NCI-H226 (cell line): ENCODE results near the gene SHQ1.
"Not testable (repeated sequence)": the region's sequence is repeated elsewhere in the genome, so short reads cannot be mapped to it uniquely, and the experiment has no call there.

Experiments used
- DNase-seq: peaks from one replicate; pipeline ENCODE4 v3.0.0-alpha.2; 2015

The SHQ1 gene

DNA sequence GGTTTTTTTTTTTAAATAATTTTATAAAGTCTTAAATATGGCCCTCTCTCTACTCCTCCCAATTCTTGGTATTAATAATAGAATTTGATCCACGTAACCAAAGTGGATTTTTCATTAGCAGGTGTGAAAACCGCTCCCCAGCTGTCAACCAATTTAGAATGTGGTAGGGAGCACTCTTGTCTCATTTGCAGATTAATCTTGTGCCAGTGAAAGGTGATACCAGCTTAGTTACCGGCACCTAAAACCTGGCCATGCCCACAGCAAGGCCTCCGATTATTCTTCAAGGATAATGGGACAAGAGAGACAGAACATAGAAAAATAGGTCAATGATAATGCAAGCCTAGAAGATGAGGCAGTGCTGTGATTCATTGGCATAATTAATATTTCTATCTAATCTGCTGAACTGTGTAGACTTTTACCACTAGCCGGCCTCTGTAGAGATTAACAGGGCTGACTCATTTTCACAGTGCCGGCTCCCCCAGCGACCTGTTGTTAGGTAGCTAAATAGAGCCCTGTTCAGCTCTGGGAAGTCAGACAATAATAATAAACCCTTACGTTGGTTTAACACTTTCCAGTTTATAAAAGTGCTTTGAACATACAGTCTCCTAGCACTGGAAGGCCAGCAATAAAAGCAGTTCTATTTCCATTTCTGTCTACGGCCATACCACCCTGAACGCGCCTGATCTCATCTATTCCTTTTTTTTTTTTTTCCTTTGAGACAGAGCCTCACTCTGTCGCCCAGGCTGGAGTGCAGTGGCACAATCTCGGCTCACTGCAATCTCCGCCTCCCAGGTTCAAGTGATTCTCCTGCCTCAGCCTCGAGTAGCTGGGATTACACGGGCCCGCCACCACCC, 102.9 kb downstream of the SHQ1 start:
- peak; percentile 86 for DNase-seq

DNA sequence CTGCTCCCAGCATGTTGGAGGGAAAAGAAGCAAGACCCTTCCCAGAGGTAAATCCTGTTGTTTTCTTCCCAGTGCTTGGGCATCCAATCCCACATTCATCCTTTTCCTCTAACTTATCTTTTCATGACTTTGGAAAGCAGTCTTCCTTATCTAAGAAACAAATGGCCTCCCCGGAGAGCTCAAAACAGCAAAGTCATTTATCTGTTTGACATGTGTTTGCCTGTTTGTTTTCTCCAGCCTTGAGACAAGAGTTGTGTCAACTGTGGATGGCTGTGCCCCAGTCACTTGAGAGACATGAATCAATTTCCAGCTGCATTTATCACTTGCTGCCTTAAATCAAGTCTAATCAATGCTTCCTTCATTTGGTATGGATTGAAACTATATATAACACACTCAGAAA, 103.9 kb downstream of the SHQ1 start:
- peak; percentile 29 for DNase-seq

GRCh38 chr3:72739531-72740466, 108.4 kb downstream of the SHQ1 start:
- DNase-seq: no peak

GRCh38 chr3:72738752-72739530, 109.3 kb downstream of the SHQ1 start:
- no peak for DNase-seq

GRCh38 chr3:72735072-72735471, 113.2 kb downstream of the SHQ1 start:
- DNase-seq: not testable (repeated sequence)

DNA sequence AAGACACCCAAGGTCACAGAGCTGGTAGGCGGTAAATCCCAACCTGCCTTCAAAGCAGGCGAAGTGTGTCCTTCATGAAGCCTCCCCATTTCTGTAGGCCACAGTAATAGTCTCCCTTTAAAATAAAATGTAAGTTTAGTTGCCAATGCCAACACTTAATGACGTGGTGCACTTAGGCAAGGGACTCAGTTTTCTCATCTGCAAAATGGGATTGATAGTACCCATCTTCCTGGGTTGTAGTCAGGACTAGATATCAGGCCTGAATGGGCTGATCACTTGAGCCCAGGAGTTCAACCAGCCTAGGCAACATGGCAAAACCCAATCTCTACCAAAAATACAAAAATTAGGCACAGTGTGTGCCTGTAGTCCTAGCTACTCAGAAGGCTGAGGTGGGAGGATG, 114.6 kb downstream of the SHQ1 start:
- DNase-seq: no peak

DNA sequence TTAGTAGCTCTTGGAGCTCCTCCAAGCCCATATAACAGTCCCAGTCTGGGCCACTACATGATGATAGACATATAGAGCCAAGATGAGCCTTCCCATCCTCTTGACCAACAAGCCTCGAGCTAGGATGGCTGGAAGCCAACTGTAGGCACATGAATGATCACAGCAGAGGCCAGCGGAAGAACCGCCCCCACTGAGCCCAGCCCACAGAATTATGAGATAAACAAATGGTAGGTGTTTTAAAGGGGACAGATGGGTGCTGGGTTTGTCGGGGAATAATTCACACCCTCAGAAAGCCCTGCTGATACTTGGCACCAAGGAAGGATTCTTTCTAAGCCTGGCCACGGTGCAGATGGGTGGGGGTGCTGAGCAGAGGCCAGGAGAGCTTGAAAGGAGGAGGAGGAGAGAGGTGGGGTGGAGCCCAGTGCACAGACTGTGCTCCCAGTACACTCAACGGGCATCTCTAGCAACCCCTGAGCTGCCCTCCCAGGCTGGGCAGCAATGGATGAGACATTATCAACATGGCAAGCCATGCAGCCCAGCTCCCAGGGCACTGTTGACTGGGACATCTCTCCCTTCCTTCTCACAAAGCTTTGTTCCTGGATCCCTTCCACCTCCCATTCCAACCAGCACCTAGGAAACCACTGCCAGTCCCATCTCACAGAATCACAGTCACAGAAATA, 115.4 kb downstream of the SHQ1 start:
- not testable (repeated sequence) for DNase-seq

DNA sequence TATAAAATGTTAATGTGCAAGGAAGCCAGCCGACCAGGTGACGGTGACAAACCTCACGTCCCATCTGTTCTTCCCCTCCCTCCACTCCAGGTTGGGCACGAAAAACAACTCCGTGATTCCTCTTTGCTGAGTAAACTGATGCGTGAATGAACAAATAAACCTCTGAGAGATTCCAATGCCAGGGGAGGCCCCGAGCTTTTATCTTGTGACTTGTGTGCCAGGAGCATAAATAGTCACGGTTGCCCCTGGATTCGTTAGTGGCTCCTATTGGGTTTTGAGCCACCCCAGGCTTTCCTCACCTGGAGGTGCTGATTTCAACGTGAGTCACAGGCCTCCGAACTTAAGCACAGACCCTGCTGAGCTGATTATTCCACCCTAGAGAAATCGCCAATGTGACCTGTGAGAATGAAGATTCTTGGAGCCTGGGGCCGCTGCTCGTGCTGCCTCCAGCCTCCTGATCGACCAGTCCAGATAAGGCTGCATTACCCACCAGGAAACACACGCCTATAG, 119.2 kb downstream of the SHQ1 start:
- DNase-seq: no peak

DNA sequence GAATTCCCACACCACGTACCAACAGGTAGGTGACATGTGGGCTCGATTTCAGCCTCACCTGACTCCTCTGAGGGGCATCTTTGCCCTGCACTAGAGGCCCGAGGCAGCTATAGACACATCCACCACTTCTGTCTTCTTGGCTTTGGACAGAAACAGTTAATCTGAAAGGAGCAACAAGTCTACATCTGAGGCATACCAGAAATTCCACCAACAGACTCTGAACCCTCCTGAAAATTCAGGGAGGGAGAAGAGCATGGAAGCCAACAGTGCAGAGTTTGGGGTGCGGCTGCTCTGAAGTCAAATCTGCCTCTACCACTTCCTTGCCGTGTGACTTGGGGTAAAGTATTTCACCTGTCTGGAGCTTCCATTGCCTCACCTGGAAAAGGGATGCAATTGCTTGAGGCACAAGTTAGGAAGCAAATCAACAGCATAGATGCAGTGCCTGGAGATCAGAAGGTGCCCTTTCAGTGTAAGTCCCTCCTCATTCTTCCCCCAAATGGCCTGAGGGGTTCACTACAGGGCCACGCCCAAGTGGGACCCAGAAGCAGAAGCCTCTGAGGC, 119.8 kb downstream of the SHQ1 start:
- no peak for DNase-seq

DNA sequence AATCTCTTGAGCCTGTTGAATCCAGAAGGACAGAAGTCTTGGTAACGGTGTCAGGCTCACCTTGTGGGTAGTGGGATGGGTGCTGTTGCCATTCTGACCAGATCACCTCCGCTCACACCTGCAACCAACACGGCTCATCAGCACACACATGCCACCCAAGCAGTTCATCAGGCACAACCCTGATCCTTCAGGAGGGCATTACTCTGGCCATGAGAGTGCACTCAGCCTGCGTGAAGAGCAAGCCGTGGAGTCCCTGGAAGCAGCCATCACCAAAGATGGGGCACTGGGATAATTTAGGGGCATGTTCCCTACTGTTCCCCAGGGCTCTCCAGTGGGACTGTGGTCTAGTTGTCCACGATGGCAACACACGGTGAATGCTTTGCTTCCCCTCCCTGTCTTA, 120.5 kb downstream of the SHQ1 start:
- DNase-seq: no peak

DNA sequence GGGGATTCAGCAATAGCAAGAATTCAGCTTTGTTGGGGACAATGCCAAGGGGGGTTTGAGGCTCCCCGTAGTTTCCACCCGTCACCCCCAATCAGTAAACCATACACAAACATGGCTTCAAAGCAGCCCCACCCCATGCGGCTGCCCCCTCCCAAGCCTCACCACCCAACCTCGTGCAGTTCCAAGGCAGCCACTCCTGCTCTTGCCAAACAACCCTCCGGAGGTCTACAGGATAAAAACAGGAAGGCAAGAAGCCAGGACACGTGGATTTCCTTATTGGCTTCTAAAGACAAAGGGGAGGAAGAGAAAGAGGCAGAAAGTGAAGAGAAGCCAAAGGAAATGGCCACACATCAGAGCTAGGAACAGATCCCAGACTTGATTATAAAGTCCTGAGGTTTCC, 121.1 kb downstream of the SHQ1 start:
- no peak for DNase-seq

DNA sequence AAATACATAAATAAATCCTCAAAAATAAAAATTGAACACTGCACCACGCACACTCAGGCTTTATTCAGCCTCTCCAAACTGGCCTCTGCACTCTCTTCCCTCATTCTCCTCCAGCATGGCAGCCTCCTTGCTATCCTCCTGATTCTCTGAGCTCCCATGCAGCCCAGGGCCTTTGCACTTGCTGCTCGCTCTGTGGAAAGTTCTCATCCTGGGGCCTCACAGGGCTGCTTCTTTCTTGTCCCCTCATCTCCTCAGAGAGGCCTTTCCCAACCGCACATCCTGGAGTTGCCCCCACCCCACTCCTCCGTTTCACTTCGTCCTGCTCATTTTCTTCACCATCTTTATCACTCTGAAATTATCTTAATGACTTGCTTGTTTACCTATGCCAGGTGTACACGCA, 123.0 kb downstream of the SHQ1 start:
- no peak for DNase-seq

- peak; percentile 62 for DNase-seq
These were observed 124.2 kb downstream of the SHQ1 start for GRCh38 chr3:72724070-72724469.

GRCh38 chr3:72722930-72723726, 125.1 kb downstream of the SHQ1 start:
- no peak for DNase-seq

GRCh38 chr3:72721683-72722381, 126.4 kb downstream of the SHQ1 start:
- DNase-seq: no peak

DNA sequence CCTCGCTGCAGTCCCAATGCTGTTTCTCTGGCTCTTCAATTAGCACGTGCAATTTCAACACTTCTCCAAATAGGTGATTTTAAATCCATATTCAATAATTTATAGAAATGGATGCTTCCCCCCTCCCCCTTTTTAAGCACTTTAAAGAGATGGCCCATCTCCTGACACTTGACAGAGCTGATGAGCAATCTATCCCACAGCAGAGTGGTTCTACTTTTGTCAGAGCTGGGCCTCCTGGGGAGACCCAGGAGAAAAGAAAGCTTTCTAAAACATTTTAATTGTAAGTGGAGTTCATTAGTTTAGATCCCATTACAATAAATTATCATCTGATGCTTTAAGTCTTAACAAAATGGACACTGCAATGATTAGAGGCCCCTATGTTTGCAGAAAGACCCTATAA, 127.7 kb downstream of the SHQ1 start:
- DNase-seq: no peak

GRCh38 chr3:72719137-72719536, 129.1 kb downstream of the SHQ1 start:
- DNase-seq: no peak

DNA sequence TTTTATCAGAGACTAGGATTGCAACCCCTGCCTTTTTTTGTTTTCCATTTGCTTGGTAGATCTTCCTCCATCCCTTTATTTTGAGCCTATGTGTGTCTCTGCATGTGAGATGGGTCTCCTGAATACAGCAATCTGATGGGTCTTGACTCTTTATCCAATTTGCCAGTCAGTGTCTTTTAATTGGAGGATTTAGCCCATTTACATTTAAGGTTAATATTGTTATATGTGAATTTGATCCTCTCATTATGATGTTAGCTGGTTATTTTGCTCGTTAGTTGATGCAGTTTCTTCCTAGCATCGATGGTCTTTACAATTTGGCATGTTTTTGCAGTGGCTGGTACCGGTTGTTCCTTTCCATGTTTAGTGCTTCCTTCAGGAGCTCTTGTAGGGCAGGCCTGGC, 134.1 kb downstream of the SHQ1 start:
- DNase-seq: not testable (repeated sequence)

DNA sequence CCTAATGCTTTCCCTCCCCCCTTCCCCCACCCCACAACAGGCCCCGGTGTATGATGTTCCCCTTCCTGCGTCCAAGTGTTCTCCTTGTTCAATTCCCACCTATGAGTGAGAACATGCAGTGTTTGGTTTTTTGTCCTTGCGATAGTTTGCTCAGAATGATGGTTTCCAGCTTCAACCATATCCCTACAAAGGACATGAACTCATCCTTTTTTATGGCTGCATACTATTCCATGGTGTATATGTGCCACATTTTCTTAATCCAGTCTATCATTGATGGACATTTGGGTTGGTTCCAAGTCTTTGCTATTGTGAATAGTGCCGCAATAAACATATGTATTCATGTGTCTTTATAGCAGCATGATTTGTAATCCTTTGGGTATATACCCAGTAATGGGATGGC, 137.8 kb downstream of the SHQ1 start:
- DNase-seq: not testable (repeated sequence)

DNA sequence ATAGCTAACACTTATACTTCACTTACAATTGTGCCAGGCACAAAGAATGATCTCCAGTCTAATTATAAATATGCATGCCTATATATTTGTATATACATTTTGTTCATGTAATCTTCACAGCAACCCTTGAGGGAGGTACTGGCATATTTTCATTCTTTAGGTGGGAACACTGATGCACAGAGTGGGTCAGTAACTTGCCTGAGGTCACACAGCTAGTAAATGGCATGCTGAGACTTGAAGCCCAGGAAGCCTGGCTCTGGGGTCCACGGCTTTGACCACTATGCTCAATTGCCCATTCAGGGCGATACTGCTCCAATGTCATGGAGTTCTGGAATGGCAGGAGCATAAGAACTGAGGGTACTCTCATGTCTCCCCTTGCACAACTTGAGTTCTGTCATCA, 139.8 kb downstream of the SHQ1 start:
- DNase-seq: no peak
